Measurements from ENCODE around the gene RTRAF. TPM values are rescaled to one million over a fixed set of nuclear protein-coding genes. Genes with fewer than 3 reads are reported as not detected.

Gene RTRAF
- total RNA-seq, 1 experiment from 2014 or later: 321 TPM

- Histone ChIP-seq H3K4me3 (ENCODE audit: insufficient read depth, low read depth, low read length) (no peak overlapping the region), H3K36me3 (replicated peaks; ENCODE audit: control insufficient read depth, insufficient read depth, low read length) (no peaks in the 10 kb centered on the region), H3K27me3 (ENCODE audit: control insufficient read depth, insufficient read depth, low read length) (no peaks in the 10 kb centered on the region)
- DNase-seq: no peak
Observed at GRCh38 chr14:52021957-52022600, 32.7 kb downstream of the RTRAF start.

GRCh38 chr14:52023518-52023917, 34.2 kb downstream of the RTRAF start:
- DNase-seq: no peak
- Histone ChIP-seq H3K36me3 (replicated peaks; ENCODE audit: control insufficient read depth, insufficient read depth, low read length) (no peaks in the 10 kb centered on the region), H3K27me3 (ENCODE audit: control insufficient read depth, insufficient read depth, low read length) (no peaks in the 10 kb centered on the region), H3K4me3 (ENCODE audit: insufficient read depth, low read depth, low read length) (no peak overlapping the region)

DNA sequence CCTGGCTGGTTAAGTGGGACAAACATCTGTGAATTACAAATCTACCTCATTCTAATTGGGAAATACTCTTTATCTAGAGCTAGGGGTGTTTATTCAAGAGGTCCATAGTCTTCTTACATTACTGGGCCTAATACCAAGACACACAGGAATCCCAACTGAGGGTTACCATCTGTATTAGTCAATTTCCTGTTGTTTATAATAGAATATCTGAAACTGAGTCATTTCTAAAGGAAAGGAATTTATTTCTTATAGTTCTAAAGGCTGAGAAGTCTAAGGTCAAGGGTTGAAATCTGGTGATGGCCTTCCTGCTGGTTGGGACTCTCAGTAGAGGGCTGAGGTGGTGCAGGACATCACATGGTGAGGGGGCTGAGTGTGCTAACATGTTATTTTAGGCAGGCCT, 36.0 kb downstream of the RTRAF start:
- H3K36me3 ChIP-seq (replicated peaks; ENCODE audit: control insufficient read depth, insufficient read depth, low read length): no peaks in the 10 kb centered on the region
- no peak for DNase-seq
- H3K27me3 ChIP-seq (ENCODE audit: control insufficient read depth, insufficient read depth, low read length): no peaks in the 10 kb centered on the region
- no peak overlapping the region for H3K4me3 ChIP-seq (ENCODE audit: insufficient read depth, low read depth, low read length)

- Histone ChIP-seq H3K36me3 (replicated peaks; ENCODE audit: control insufficient read depth, insufficient read depth, low read length) (no peaks in the 10 kb centered on the region), H3K4me3 (ENCODE audit: insufficient read depth, low read depth, low read length) (no peak overlapping the region), H3K27me3 (ENCODE audit: control insufficient read depth, insufficient read depth, low read length) (no peaks in the 10 kb centered on the region)
- no peak for DNase-seq
Observed at GRCh38 chr14:52026017-52026660, 36.8 kb downstream of the RTRAF start.

- Histone ChIP-seq H3K36me3 (replicated peaks; ENCODE audit: control insufficient read depth, insufficient read depth, low read length) (no peaks in the 10 kb centered on the region), H3K27me3 (ENCODE audit: control insufficient read depth, insufficient read depth, low read length) (no peaks in the 10 kb centered on the region), H3K4me3 (ENCODE audit: insufficient read depth, low read depth, low read length) (no peak overlapping the region)
- DNase-seq: no peak
Observed at GRCh38 chr14:52026901-52027300, 37.6 kb downstream of the RTRAF start.

DNA sequence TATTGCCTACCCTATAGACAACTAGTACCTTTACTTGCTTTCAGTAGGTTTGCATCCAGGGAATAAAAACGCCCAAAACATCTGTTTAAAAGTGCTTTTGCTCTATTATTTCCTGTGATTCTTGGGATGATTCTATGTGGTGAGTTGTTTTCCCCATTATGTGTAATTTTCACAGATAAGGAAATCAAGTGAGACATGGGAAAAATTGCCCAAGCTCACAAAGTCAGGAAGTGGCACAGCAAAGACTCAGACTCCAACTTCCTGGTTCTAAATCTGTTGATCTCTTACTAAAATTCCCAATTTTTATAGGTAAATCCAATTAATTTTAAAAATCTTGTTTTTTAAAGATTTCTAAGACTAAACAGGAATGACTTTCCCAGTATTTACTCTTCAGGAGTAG, 40.5 kb downstream of the RTRAF start:
- DNase-seq: no peak
- no peaks in the 10 kb centered on the region for H3K36me3 ChIP-seq (replicated peaks; ENCODE audit: control insufficient read depth, insufficient read depth, low read length)

GRCh38 chr14:52031781-52032180, 42.4 kb downstream of the RTRAF start:
- no peak for DNase-seq
- no peak overlapping the region for H3K4me3 ChIP-seq (ENCODE audit: insufficient read depth, low read depth, low read length)

More for the DNA sequence above, 40.5 kb downstream of the RTRAF start:
- Histone ChIP-seq H3K4me3 (ENCODE audit: insufficient read depth, low read depth, low read length) (no peak overlapping the region), H3K27me3 (ENCODE audit: control insufficient read depth, insufficient read depth, low read length) (no peaks in the 10 kb centered on the region)

DNA sequence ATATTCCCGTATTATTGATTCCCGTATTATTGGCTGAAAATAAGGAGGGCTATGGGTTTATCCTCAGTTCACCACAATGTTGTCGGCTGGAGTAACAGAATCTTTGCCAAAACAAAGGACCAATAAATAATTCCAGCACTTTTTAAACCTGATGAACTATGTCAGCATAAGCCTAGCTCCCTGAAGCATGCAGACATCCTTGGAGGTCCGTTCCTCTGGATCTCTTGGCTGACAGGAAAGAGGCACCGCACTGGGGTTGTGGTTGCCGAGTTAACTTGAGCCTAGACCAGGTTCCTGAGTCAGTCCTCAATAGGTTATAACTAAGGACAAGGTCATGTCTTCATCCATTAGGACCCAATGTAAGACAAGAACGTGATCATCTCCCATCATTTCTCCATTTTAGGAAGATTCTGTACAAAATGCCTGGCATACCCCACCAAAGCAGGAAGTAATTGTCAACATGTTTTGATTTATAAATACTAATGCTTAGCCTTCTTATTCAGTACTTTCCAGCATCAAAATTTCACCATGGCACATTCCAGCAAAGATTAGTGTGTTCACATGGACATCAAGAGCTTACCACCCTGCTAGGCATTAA, 43.0 kb downstream of the RTRAF start:
- Histone ChIP-seq H3K4me3 (ENCODE audit: insufficient read depth, low read depth, low read length) (no peak overlapping the region), H3K36me3 (replicated peaks; ENCODE audit: control insufficient read depth, insufficient read depth, low read length) (no peaks in the 10 kb centered on the region), H3K27me3 (ENCODE audit: control insufficient read depth, insufficient read depth, low read length) (no peaks in the 10 kb centered on the region)
- DNase-seq: no peak

More at GRCh38 chr14:52031781-52032180, 42.4 kb downstream of the RTRAF start:
- Histone ChIP-seq H3K27me3 (ENCODE audit: control insufficient read depth, insufficient read depth, low read length) (no peaks in the 10 kb centered on the region), H3K36me3 (replicated peaks; ENCODE audit: control insufficient read depth, insufficient read depth, low read length) (no peaks in the 10 kb centered on the region)

DNA sequence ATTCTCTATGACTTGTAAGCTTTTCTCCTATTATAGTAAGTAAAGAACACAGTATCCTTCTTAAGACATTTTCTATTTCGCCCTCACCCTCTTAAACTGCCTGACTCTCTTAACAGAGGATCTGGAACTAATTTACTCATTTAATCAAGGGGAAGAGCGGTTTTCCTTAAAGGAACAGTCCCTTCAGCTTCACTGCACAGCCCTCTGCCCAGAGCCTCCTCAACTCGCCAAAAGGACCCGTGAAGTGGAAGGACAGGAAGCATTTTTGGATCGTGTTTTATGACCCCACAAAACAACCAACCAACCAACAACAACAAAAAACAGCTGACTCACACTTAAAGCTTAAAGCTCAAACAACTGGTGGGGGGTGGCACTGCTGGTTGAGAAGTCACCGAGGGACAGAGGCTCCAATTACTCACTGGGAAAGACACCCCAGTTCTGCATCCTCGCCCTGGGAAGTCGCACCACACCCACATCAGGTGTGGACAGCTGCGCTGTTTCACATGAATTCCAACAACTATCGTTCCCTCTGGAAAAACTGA, 43.8 kb downstream of the RTRAF start:
- no peak overlapping the region for H3K4me3 ChIP-seq (ENCODE audit: insufficient read depth, low read depth, low read length)
- DNase-seq: no peak
- H3K27me3 ChIP-seq (ENCODE audit: control insufficient read depth, insufficient read depth, low read length): no peaks in the 10 kb centered on the region
- no peaks in the 10 kb centered on the region for H3K36me3 ChIP-seq (replicated peaks; ENCODE audit: control insufficient read depth, insufficient read depth, low read length)

DNA sequence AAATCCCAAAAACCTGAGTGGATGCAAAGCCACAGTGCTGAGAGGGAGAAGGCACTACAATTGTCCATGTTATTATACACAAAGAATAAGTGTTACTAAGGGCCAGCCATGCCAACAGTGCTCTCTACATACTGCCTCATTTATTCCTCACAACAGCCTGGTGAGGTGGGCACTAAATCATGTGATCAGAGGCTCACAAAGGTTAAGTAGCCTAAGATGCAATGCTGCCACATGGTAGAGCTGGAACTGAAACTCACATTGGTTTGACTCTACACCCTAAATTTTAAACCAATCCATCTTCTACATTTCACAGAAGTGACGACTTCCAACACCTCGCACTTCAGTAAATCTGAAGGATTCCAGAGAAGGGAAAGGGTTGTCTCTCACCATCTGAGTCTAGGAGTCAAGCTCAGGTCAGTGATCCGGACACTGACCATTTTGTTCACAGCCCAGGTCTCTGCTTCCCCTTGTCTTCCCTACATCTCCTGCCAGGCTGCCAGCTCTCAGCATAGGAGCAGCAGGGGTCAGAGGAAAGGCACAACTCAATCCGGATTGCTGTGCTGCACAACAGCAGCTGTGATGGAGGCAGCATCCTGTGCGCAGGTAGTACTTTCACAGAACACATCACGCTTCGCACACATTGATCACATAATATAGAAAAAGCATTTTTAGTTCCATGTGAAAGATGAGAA, 49.9 kb downstream of the RTRAF start:
- H3K27me3 ChIP-seq (ENCODE audit: control insufficient read depth, insufficient read depth, low read length): no peaks in the 10 kb centered on the region
- no peaks in the 10 kb centered on the region for H3K36me3 ChIP-seq (replicated peaks; ENCODE audit: control insufficient read depth, insufficient read depth, low read length)
- H3K4me3 ChIP-seq (ENCODE audit: insufficient read depth, low read depth, low read length): no peak overlapping the region
- DNase-seq: no peak

DNA sequence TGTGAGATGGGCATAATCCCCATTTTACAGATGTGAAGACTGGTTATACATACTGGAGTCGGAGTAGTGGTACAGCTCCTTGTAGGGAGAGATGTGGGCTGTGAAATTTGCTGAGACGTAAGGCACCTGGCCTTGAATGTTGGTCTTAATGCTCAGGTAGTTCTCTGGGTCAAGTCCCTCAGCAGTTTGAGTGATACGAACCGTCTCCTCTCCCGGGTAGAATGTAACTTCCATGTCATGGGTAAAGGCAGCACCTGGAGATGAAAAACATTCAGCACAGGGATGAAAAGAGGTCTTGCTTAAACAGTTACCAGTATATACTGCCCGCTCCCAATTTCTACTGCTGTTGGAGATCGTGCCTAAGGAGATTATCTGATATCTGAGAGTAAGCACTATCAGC, 51.3 kb downstream of the RTRAF start:
- DNase-seq: no peak
- Histone ChIP-seq H3K36me3 (replicated peaks; ENCODE audit: control insufficient read depth, insufficient read depth, low read length) (no peaks in the 10 kb centered on the region), H3K27me3 (ENCODE audit: control insufficient read depth, insufficient read depth, low read length) (no peaks in the 10 kb centered on the region), H3K4me3 (ENCODE audit: insufficient read depth, low read depth, low read length) (no peak overlapping the region)

GRCh38 chr14:52042371-52043289, 53.3 kb downstream of the RTRAF start:
- H3K4me3 ChIP-seq (ENCODE audit: insufficient read depth, low read depth, low read length): no peak overlapping the region
- no peak for DNase-seq
- no peaks in the 10 kb centered on the region for H3K36me3 ChIP-seq (replicated peaks; ENCODE audit: control insufficient read depth, insufficient read depth, low read length)
- H3K27me3 ChIP-seq (ENCODE audit: control insufficient read depth, insufficient read depth, low read length): no peaks in the 10 kb centered on the region

DNA sequence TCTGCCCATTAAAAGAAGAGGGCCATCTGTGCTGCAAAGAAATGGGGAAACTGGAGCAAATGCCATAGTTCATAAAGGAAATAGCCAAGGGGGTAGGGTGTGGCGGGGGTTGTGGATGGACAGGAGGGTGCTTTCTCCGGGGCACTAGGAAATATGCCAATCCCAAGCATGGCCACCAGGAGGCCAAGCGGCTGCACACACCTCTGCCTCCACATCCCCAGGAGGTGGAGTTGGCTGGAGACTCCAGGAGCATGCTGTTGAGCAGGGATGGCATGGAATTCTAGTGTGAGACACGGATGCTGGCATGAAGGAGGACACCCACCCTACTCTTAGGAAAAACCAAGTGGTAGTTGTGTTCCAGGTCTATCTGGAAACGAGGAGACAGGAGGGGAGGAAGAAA, 54.3 kb downstream of the RTRAF start:
- Histone ChIP-seq H3K4me3 (ENCODE audit: insufficient read depth, low read depth, low read length) (no peak overlapping the region), H3K36me3 (replicated peaks; ENCODE audit: control insufficient read depth, insufficient read depth, low read length) (no peaks in the 10 kb centered on the region), H3K27me3 (ENCODE audit: control insufficient read depth, insufficient read depth, low read length) (no peaks in the 10 kb centered on the region)
- peak; percentile 79 for DNase-seq
